HG03280 (cell line): ENCODE data around the gene LRFN2.

Experiments
- ATAC-seq: cut with Tn5 transposase; IDR thresholded peaks from one replicate; pipeline ENCODE4 v1.9.1; 2021; ENCODE audit warnings: mild to moderate bottlenecking, moderate library complexity; ENCODE audit not compliant: unreplicated experiment

The LRFN2 gene

GRCh38 chr6:40353197-40353966 is 233.8 kb downstream of the LRFN2 start:
- no peak for ATAC-seq

GRCh38 chr6:40352527-40353170 is 234.5 kb downstream of the LRFN2 start:
- no peak for ATAC-seq

- no peak for ATAC-seq
Observed at GRCh38 chr6:40352006-40352405, 235.2 kb downstream of the LRFN2 start.

GRCh38 chr6:40350747-40351217 is 236.4 kb downstream of the LRFN2 start:
- no peak for ATAC-seq

GRCh38 chr6:40349901-40350746 is 237.0 kb downstream of the LRFN2 start:
- ATAC-seq = no peak

- ATAC-seq = no peak
Observed at GRCh38 chr6:40349123-40349900, 237.9 kb downstream of the LRFN2 start.

GRCh38 chr6:40348591-40348990 is 238.6 kb downstream of the LRFN2 start:
- ATAC-seq = no peak

GRCh38 chr6:40347571-40348011 is 239.6 kb downstream of the LRFN2 start:
- ATAC-seq = no peak

GRCh38 chr6:40346246-40346645 is 240.9 kb downstream of the LRFN2 start:
- no peak for ATAC-seq

- ATAC-seq = no peak
Observed at GRCh38 chr6:40344566-40345167, 242.5 kb downstream of the LRFN2 start.

- ATAC-seq = no peak
Observed at GRCh38 chr6:40343877-40344565, 243.1 kb downstream of the LRFN2 start.

GRCh38 chr6:40343318-40343876 is 243.8 kb downstream of the LRFN2 start:
- no peak for ATAC-seq

GRCh38 chr6:40342723-40343122 is 244.4 kb downstream of the LRFN2 start:
- ATAC-seq = no peak

- ATAC-seq = no peak
Observed at GRCh38 chr6:40341726-40342125, 245.4 kb downstream of the LRFN2 start.
